Measurements from ENCODE around the gene PDCL3. TPM values are rescaled to one million over a fixed set of nuclear protein-coding genes. Genes with fewer than 3 reads are reported as not detected.

Gene PDCL3
- total RNA-seq, 1 donor from 2014 or later = 15.0 TPM

- TF ChIP-seq CTCF (IDR thresholded peaks at IDR 0.05; ENCODE audit: unreplicated experiment) = no peak
- Mint-ChIP-seq H3K36me3 (ENCODE audit: low read depth, unreplicated experiment) (no peaks in the 10 kb centered on the region), H3K9me3 (ENCODE audit: unreplicated experiment) (no peaks in the 10 kb centered on the region), H3K4me1 (ENCODE audit: unreplicated experiment) (peaks cover 5% of the 10 kb centered on the region), H3K27ac (ENCODE audit: unreplicated experiment) (no peak overlapping the region), H3K4me3 (ENCODE audit: unreplicated experiment) (no peak overlapping the region), H3K27me3 (ENCODE audit: unreplicated experiment) (peaks cover 4% of the 10 kb centered on the region)
- DNase-seq (ENCODE audit: low spot score) = no peak
Measured at GRCh38 chr2:100529176-100529575, 33.6 kb upstream of the PDCL3 start.

- Mint-ChIP-seq H3K36me3 (ENCODE audit: low read depth, unreplicated experiment) (no peaks in the 10 kb centered on the region), H3K27me3 (ENCODE audit: unreplicated experiment) (peaks cover 4% of the 10 kb centered on the region), H3K4me3 (ENCODE audit: unreplicated experiment) (no peak overlapping the region), H3K9me3 (ENCODE audit: unreplicated experiment) (no peaks in the 10 kb centered on the region), H3K4me1 (ENCODE audit: unreplicated experiment) (peaks cover 5% of the 10 kb centered on the region), H3K27ac (ENCODE audit: unreplicated experiment) (no peak overlapping the region)
- DNase-seq (ENCODE audit: low spot score) = no peak
- no peak for TF ChIP-seq CTCF (IDR thresholded peaks at IDR 0.05; ENCODE audit: unreplicated experiment)
Measured at GRCh38 chr2:100529900-100530299, 32.9 kb upstream of the PDCL3 start.

- no peaks in the 10 kb centered on the region for H3K36me3 Mint-ChIP-seq (ENCODE audit: low read depth, unreplicated experiment)
- no peaks in the 10 kb centered on the region for H3K4me1 Mint-ChIP-seq (ENCODE audit: unreplicated experiment)
- no peak for DNase-seq (ENCODE audit: low spot score)
Measured at GRCh38 chr2:100535855-100536254, 26.9 kb upstream of the PDCL3 start.

GRCh38 chr2:100537918-100538317 is 24.9 kb upstream of the PDCL3 start:
- no peaks in the 10 kb centered on the region for H3K36me3 Mint-ChIP-seq (ENCODE audit: low read depth, unreplicated experiment)
- DNase-seq (ENCODE audit: low spot score) = no peak
- H3K27me3 Mint-ChIP-seq (ENCODE audit: unreplicated experiment) = no peaks in the 10 kb centered on the region
- no peak overlapping the region for H3K27ac Mint-ChIP-seq (ENCODE audit: unreplicated experiment)
- TF ChIP-seq CTCF (IDR thresholded peaks at IDR 0.05; ENCODE audit: unreplicated experiment) = no peak
- no peaks in the 10 kb centered on the region for H3K4me1 Mint-ChIP-seq (ENCODE audit: unreplicated experiment)
- H3K4me3 Mint-ChIP-seq (ENCODE audit: unreplicated experiment) = no peak overlapping the region
- H3K9me3 Mint-ChIP-seq (ENCODE audit: unreplicated experiment) = no peaks in the 10 kb centered on the region

More at GRCh38 chr2:100535855-100536254, 26.9 kb upstream of the PDCL3 start:
- Mint-ChIP-seq H3K4me3 (ENCODE audit: unreplicated experiment) (no peak overlapping the region), H3K27me3 (ENCODE audit: unreplicated experiment) (no peaks in the 10 kb centered on the region), H3K9me3 (ENCODE audit: unreplicated experiment) (no peaks in the 10 kb centered on the region), H3K27ac (ENCODE audit: unreplicated experiment) (no peak overlapping the region)
- no peak for TF ChIP-seq CTCF (IDR thresholded peaks at IDR 0.05; ENCODE audit: unreplicated experiment)

GRCh38 chr2:100539221-100539620 is 23.6 kb upstream of the PDCL3 start:
- Mint-ChIP-seq H3K4me3 (ENCODE audit: unreplicated experiment) (no peak overlapping the region), H3K4me1 (ENCODE audit: unreplicated experiment) (peaks cover under 1% of the 10 kb centered on the region), H3K9me3 (ENCODE audit: unreplicated experiment) (no peaks in the 10 kb centered on the region), H3K27ac (ENCODE audit: unreplicated experiment) (no peak overlapping the region), H3K27me3 (ENCODE audit: unreplicated experiment) (no peaks in the 10 kb centered on the region), H3K36me3 (ENCODE audit: low read depth, unreplicated experiment) (peaks cover 2% of the 10 kb centered on the region)
- no peak for TF ChIP-seq CTCF (IDR thresholded peaks at IDR 0.05; ENCODE audit: unreplicated experiment)
- no peak for DNase-seq (ENCODE audit: low spot score)

Data from endothelial cell (in vitro differentiated cells).